ENCODE data around the gene EIF5AL1. TPM values are rescaled to one million over a fixed set of nuclear protein-coding genes. Genes with fewer than 3 reads are reported as not detected.

The EIF5AL1 gene
- total and polyA plus RNA-seq, 2 experiments from 2014 or later, result 2.0 to 20.4 TPM

Small RNA genes lying within 50 kb of the gene (small RNA-seq; reads per million reads assigned to genes)
- gene BX248123.2 (ENCODE audit: low replicate concordance), result not detected
- gene RPS12P18 (ENCODE audit: low replicate concordance), result not detected

Other genes starting within 250 kb of the EIF5AL1 start
- 42.4 and 43.6 TPM in 2 replicates for gene PPIF, start 165.1 kb upstream of the EIF5AL1 start, total RNA-seq (2014; rRNA removed; shearing (Covaris generic))
- 29.5 and 32.1 TPM in 2 replicates for gene PPIF, start 165.1 kb upstream of the EIF5AL1 start, polyA plus RNA-seq (2016; fragmentation: Nextera tagmentation; extraction: Ambion mirVana)
- gene ZCCHC24, start 66.9 kb upstream of the EIF5AL1 start, total RNA-seq (2014; rRNA removed; shearing (Covaris generic)), result 7.2 and 10.1 TPM in 2 replicates
- gene ZCCHC24, start 66.9 kb upstream of the EIF5AL1 start, polyA plus RNA-seq (2016; fragmentation: Nextera tagmentation; extraction: Ambion mirVana), result 2.0 and 2.9 TPM in 2 replicates
- gene SFTPA2, start 47.9 kb downstream of the EIF5AL1 start, total RNA-seq (2014; rRNA removed; shearing (Covaris generic)), result not detected in 2 replicates
- not detected in 2 replicates for gene SFTPA2, start 47.9 kb downstream of the EIF5AL1 start, polyA plus RNA-seq (2016; fragmentation: Nextera tagmentation; extraction: Ambion mirVana)
- not detected in 2 replicates for gene SFTPA1, start 98.4 kb downstream of the EIF5AL1 start, total RNA-seq (2014; rRNA removed; shearing (Covaris generic))
- gene SFTPA1, start 98.4 kb downstream of the EIF5AL1 start, polyA plus RNA-seq (2016; fragmentation: Nextera tagmentation; extraction: Ambion mirVana), result not detected in 2 replicates
- 0.35 TPM in 1 of 2 replicates, not detected in the other for gene NUTM2B, start 190.7 kb downstream of the EIF5AL1 start, total RNA-seq (2014; rRNA removed; shearing (Covaris generic))
- not detected in 2 replicates for gene NUTM2B, start 190.7 kb downstream of the EIF5AL1 start, polyA plus RNA-seq (2016; fragmentation: Nextera tagmentation; extraction: Ambion mirVana)